BE2C (cell line): ENCODE measurements around the gene LRRC34.

Experiments used
- DNase-seq: peaks from one replicate; pipeline ENCODE4 v3.0.0-alpha.2; 2020
- H3K27me3 ChIP-seq: fragments of 250-450 bp; sonication (Bioruptor Pico); 2 replicates; pipeline ENCODE4 v1.5.1; 2020; ENCODE audit warnings: mild to moderate bottlenecking
- H3K36me3 ChIP-seq: fragments of 250-450 bp; sonication (Bioruptor Pico); 2 replicates; pipeline ENCODE4 v1.5.1; 2020; ENCODE audit warnings: mild to moderate bottlenecking
- H3K4me1 ChIP-seq: fragments of 250-450 bp; sonication (Bioruptor Pico); 2 replicates; pipeline ENCODE4 v1.5.1; 2020
- H3K4me3 ChIP-seq: 2 replicates; pipeline ENCODE4 v1.5.1; 2011; ENCODE audit warnings: low read depth, low read length
- H3K9me3 ChIP-seq: fragments of 250-450 bp; sonication (Bioruptor Pico); 2 replicates; pipeline ENCODE4 v1.5.1; 2020
- TF ChIP-seq, protein P1 (sequence below): IDR thresholded peaks from 2 replicates; pipeline ENCODE4 v1.5.1; 2012; ENCODE audit warnings: mild to moderate bottlenecking, low read depth, low read length

LRRC34 gene

DNA sequence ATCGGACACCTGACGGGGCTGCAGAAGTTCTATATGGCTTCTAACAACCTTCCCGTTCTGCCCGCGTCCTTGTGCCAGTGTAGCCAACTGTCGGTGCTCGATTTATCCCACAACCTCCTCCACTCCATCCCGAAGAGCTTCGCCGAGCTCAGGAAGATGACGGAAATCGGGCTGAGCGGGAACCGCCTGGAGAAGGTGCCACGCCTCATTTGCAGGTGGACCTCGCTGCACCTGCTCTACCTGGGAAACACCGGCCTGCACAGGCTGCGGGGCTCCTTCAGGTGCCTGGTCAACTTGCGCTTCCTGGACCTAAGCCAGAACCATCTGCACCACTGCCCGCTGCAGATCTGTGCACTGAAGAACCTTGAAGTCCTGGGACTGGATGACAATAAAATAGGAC is 9.8 kb upstream of the LRRC34 start:
- Histone ChIP-seq H3K4me1 (no peaks in the 10 kb centered on the region), H3K27me3 (no peaks in the 10 kb centered on the region), H3K4me3 (no peak overlapping the region), H3K36me3 (no peaks in the 10 kb centered on the region), H3K9me3 (no peaks in the 10 kb centered on the region)
- TF ChIP-seq, protein P1, sequence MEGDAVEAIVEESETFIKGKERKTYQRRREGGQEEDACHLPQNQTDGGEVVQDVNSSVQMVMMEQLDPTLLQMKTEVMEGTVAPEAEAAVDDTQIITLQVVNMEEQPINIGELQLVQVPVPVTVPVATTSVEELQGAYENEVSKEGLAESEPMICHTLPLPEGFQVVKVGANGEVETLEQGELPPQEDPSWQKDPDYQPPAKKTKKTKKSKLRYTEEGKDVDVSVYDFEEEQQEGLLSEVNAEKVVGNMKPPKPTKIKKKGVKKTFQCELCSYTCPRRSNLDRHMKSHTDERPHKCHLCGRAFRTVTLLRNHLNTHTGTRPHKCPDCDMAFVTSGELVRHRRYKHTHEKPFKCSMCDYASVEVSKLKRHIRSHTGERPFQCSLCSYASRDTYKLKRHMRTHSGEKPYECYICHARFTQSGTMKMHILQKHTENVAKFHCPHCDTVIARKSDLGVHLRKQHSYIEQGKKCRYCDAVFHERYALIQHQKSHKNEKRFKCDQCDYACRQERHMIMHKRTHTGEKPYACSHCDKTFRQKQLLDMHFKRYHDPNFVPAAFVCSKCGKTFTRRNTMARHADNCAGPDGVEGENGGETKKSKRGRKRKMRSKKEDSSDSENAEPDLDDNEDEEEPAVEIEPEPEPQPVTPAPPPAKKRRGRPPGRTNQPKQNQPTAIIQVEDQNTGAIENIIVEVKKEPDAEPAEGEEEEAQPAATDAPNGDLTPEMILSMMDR: no peak
- DNase-seq: no peak

DNA sequence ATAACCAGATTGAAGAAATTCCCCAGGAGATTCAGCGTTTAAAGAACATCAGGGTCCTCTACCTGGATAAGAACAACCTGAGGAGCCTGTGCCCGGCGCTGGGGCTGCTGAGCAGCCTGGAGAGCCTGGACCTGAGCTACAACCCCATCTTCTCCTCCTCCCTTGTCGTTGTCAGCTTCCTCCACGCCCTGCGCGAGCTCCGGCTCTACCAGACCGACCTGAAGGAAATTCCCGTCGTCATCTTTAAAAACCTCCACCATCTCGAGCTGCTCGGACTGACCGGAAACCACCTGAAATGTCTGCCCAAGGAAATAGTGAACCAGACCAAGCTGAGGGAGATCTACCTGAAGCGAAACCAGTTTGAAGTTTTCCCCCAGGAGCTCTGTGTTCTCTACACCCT is 9.4 kb upstream of the LRRC34 start:
- TF ChIP-seq, protein P1: no peak
- DNase-seq: no peak
- no peaks in the 10 kb centered on the region for H3K36me3 ChIP-seq
- no peaks in the 10 kb centered on the region for H3K4me1 ChIP-seq
- H3K9me3 ChIP-seq: no peaks in the 10 kb centered on the region
- H3K27me3 ChIP-seq: no peaks in the 10 kb centered on the region
- no peak overlapping the region for H3K4me3 ChIP-seq

DNA sequence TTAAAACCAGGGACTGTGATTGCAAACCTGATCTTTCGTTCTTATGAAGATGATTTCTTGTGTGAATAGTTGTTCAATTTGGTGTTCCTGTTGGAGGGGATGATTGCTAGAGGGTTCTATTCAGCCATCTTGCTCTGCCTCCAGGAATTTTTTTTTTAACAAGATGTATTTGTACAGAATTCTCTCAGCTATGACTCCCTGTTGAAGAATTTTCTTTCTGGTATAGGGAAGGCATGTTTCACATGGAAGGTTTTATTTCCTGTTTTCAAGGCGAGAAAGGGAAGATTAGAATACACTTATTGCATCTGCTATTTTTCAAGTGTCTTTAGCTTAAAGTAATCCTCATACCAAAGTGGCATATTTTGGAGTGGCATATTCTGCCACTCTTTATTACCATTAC is 5.6 kb upstream of the LRRC34 start:
- Histone ChIP-seq H3K9me3 (no peaks in the 10 kb centered on the region), H3K4me1 (no peaks in the 10 kb centered on the region), H3K27me3 (no peaks in the 10 kb centered on the region), H3K4me3 (no peak overlapping the region), H3K36me3 (no peaks in the 10 kb centered on the region)
- TF ChIP-seq, protein P1: no peak
- no peak for DNase-seq

DNA sequence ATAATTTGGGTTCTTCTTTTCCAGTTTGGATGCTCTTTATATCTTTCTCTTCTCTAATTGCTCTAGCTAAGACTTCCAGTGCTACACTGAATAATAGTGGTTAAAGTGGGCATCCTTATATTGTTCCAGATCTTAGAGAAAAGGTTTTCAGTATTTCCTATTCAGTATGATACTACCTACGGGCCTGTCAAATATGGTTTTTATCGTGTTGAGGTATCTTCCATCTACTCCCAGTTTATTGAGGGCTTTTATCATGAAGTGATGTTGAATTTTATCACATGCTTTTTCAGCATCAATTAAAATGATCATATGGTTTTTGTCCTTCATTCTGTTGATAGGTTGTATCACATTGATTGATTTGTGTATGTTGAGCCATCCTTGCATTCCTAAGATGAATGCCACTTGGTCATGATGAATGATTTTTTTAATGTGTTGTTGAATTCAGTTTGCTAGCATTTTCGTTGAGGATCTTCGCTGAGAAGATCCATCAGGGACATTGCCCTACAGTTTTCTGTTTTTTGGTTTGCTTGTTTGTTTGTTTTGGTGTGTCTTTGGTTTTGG is 3.0 kb upstream of the LRRC34 start:
- no peaks in the 10 kb centered on the region for H3K9me3 ChIP-seq
- H3K36me3 ChIP-seq: no peaks in the 10 kb centered on the region
- no peak overlapping the region for H3K4me3 ChIP-seq
- H3K4me1 ChIP-seq: no peaks in the 10 kb centered on the region
- H3K27me3 ChIP-seq: no peaks in the 10 kb centered on the region
- no peak for DNase-seq
- TF ChIP-seq, protein P1: no peak

DNA sequence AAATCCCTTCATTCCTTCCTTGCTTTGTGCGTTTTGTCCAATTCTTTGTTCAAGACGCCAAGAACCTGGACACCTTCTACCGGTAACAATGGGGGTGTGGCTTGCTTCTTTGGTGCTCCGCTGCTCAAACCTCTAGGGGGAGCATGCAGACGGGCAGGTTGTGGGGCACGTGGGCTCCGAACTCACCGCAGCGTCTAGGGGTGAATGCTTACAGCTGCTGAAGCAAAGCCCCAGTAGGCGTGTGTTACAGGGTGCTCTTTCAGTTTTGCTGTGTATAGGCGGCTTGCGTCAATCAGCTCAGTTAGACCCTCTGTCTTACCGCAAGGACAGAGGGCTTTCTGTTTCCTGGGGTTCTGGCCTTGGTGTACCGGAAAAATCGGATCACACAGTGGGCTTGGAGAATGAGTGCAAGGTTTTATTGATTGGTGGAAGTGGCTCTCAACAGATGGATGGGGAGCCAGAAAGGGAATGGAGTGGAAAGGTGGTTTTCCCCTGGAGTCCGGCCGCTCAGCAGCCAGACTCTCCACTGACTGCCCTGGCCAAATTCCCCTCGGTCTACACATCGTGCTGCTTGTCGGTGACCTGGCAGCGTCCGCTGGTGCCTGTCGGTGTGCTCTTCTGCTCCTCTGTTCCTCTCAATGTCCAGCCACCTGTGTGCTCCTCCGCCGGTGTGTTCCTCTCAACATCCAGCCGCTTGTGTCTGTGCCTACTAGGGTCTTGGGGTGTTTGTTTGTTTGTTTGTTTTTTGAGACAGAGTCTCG is 1.2 kb upstream of the LRRC34 start:
- DNase-seq: no peak
- H3K4me1 ChIP-seq: no peaks in the 10 kb centered on the region
- no peaks in the 10 kb centered on the region for H3K9me3 ChIP-seq
- no peaks in the 10 kb centered on the region for H3K36me3 ChIP-seq
- no peak overlapping the region for H3K4me3 ChIP-seq
- H3K27me3 ChIP-seq: no peaks in the 10 kb centered on the region
- TF ChIP-seq, protein P1: peak; percentile 21; the same call in 1 of the 2 replicates

DNA sequence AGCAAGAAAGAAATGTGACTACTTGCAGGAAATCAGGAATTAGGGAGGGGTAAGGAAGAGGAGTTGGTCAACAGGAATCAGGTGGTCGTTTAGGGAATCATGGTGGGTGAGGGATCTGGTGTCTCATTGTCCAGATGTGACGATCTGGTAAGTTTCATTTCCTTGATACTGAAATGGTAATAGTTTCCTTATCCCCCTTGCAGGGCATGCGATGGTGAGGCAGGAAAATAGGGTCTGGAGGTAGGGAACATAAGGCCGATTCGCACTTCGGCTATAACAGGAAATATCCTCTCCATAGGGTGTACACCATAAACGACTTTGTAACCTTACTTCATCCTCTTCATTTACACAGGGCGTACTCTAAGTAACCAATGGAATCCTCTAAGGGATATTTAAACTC is 574 bp upstream of the LRRC34 start:
- Histone ChIP-seq H3K27me3 (no peaks in the 10 kb centered on the region), H3K36me3 (no peaks in the 10 kb centered on the region), H3K9me3 (no peaks in the 10 kb centered on the region), H3K4me1 (no peaks in the 10 kb centered on the region), H3K4me3 (peak overlapping the region; percentile 94)
- no peak for DNase-seq
- TF ChIP-seq, protein P1: no peak
